Activated naive CD4-positive, alpha-beta T cell treated with anti-CD3 and anti-CD28 coated beads, Interleukin-2, amount 50 U/mL, for 72 hours (primary cell): Measurements from ENCODE around the gene CRBN. TPM values are rescaled to one million over a fixed set of nuclear protein-coding genes. Genes with fewer than 3 reads are reported as not detected.

Experiments used
- ATAC-seq, 2 donors: fragments of 150-1000 bp; cut with Tn5 transposase; 2 replicates each; pipeline ENCODE4 v1.10.0; 2021; ENCODE audit warnings: mild to moderate bottlenecking in 2 of 2, moderate library complexity in 2 of 2
- DNase-seq, 2 donors: peaks; one replicate each; pipeline ENCODE4 v3.0.0; 2021 to 2022; ENCODE audit warnings: low spot score in 2 of 2
- H3K27ac Mint-ChIP-seq, 2 donors: one replicate each; pipeline ENCODE4 v1.8.0; 2022; ENCODE audit warnings: mild to moderate bottlenecking in 2 of 2, mixed read lengths in 2 of 2
- H3K36me3 Mint-ChIP-seq, 2 donors: one replicate each; pipeline ENCODE4 v1.8.0; 2022; ENCODE audit warnings: mixed read lengths in 2 of 2
- H3K9me3 Mint-ChIP-seq, 2 donors: one replicate each; pipeline ENCODE4 v1.8.0; 2022; ENCODE audit warnings: mixed read lengths in 2 of 2
- total RNA-seq, 2 donors: library from RNA; stranded (reverse); gene quantifications; one replicate each; pipeline ENCODE4 v1.2.3, GENCODE V29; 2022

The CRBN gene
- total RNA-seq, 2 donors from 2014 or later, result 43.3 to 51.2 TPM

DNA sequence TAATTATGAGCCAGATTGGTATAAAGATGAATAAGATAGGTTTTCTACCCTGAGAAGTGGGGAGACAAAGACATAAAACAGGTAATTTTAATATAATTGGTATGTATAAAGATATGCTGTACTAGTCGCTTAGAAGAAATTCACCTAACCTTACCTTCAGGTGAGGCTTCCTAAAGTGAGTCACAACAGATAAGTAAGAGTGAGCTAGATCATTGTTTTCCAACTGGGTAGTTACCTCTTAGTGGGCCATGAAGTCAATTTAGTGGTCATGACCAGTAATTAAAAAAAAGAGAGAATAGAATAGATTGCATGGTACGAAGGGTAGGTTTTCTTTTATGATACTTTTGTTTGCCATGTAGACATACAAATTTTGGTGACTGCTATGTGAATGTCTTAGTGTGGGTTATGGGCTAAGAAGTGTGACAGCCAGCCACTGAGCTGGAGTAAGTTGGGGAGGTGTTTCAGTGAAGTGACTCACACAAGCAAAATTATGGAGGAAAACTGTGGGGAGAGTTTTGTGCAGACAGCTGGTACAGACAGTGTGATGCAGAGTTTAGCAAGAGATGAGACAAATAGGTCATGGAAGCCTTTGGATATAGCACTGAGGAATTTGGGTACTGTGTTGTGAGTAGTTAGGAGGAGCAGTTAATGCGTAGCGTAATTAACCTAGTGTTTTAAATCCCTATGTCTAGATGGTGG is 44.6 kb downstream of the CRBN start:
- ATAC-seq (peak; percentile 78 to 79), DNase-seq (no peak)
- peak overlapping the region; percentile 9 to 63 for H3K27ac Mint-ChIP-seq
- peaks cover 19 to 34% of the 10 kb centered on the region in 2 donors for H3K36me3 Mint-ChIP-seq
- no peaks in the 10 kb centered on the region for H3K9me3 Mint-ChIP-seq

DNA sequence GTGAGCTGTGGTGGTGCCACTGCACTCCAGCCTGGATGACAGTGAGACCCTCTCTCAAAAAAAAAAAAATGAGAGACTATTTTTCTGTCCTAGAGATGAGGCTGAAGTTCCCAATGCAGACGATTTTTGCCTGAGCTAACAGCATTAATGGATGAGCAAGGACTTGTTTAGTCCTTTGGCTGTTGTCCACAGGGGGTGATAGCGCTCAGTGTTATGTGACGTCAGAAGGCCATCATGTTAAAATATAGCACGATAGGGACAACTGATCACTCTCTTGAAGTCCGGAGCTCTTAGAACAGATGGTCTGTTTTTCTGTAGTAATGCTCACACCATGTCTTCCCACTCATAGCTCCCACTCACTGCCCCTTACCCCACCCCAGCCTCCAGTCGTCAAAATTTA is 46.0 kb downstream of the CRBN start:
- Mint-ChIP-seq H3K27ac (no peak overlapping the region), H3K9me3 (no peaks in the 10 kb centered on the region), H3K36me3 (peaks cover 12 to 34% of the 10 kb centered on the region in 2 donors)
- no peak for ATAC-seq
- DNase-seq, result no peak

DNA sequence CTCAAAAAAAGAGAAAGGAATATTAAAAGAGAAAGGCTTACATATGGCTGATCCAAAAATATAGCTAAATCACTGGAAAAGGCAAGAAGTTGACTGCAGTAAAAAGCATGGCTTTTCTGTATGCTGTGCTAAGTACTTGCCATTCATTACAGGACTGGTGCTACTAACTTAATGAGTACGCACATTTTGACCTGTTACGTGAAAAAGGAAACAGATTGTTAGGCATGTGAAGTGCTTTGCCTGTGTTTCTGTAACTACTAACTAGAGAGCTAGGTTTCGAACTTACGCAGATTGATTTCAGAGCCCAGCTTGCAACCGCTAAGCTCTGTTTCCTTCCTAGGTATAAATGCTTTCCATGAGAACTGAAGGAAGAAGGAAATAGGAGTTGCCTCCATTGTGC is 49.9 kb downstream of the CRBN start:
- Mint-ChIP-seq H3K9me3 (peaks cover 0 to 4% of the 10 kb centered on the region in 2 donors), H3K36me3 (peaks cover 29 to 41% of the 10 kb centered on the region in 2 donors), H3K27ac (peak overlapping the region; percentile 48 to 100)
- ATAC-seq (peak in 1 of 2 donors; percentile 24), DNase-seq (no peak)

DNA sequence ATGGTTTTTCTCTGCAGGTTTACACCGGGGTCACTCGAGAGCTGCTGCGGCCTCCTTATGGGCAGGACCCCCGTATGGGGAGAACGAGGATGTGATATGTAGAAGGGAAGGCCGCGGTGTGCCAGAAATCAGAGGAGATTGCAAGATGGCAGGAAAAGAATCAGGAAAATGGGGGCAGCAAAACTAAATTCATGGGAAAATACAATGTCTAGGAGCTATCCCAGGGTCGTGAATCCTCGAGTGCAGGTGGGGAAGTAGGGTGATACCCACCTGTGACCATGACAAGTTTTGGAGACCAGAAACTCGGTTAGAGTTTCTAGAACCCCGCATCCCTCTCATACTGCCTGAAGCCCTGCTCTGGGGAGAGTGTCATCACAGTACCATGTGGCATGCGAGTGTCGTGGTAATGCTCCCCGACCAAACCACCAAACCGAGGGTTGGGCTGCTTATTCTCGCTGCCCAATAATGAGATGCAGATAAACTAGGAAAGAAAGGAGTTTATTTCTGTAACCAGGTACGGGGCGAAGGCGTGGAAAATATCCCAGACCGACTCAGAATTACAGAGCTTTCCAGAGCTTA is 52.0 kb downstream of the CRBN start:
- H3K27ac Mint-ChIP-seq, result peak overlapping the region; percentile 99 to 100
- peaks cover 29 to 41% of the 10 kb centered on the region in 2 donors for H3K36me3 Mint-ChIP-seq
- peaks cover 0 to 4% of the 10 kb centered on the region in 2 donors for H3K9me3 Mint-ChIP-seq
- ATAC-seq (peak in 1 of 2 donors; percentile 50), DNase-seq (peak in 1 of 2 donors; percentile 14)

DNA sequence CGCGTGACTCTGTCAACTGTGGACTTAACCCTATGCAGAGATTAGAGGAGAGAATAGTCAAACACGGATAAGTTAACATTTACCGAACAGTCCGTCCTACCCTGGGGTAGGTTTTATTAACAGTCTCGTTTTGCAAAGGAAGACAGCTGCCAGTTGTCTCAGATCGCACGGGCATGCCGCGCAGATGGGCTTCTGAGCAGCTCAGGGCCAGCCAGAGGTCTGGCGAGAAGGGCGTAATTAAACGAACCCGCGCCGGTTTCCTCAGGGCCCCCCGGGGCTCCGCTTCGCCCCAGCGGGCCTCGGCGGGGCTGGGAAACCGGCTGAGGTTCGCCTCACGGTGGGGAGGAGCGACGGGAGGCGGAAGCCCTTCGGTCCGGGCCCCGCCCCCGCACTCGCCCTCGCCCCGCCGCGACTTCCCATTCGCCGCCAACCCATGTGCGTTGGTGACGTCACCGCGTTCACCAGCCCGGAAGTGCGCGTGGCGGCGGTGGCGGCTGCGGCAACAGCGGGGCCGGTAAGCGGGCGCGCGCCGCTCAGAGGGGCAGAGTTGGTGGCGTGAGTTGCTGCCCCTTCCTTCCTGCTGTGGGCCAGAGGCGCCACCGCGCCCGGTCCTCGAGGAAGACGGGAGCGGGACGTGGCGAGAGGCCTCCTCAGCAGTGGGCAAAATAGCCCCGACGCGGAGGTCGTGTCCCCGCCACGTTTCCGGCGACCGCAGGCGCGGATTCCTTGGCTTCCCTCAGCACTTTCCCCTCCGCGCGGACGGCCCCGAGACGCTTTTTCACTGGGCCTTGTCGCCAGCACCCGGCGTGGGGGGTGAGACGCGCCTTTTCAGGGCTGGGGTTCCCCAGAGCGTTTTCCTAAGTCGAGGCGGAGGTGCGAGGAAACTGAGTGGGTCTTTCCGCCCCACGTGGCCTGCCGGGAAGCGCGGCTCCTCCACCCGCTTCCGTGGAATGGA is 52.7 kb downstream of the CRBN start, which contains the start of gene TRNT1:
Gene TRNT1, plus strand, starts transcription at position 464 of the 955 bp plus-strand sequence. CDS start 2,101 bp downstream, outside the sequence.
- peaks cover 0 to 4% of the 10 kb centered on the region in 2 donors for H3K9me3 Mint-ChIP-seq
- peak within 1 kb of the TSS; percentile 99 to 100 for H3K27ac Mint-ChIP-seq
- ATAC-seq (peak; percentile 90 to 96), DNase-seq (peak; percentile 94)
- H3K36me3 Mint-ChIP-seq, result peaks cover 29 to 41% of the 10 kb centered on the region in 2 donors

DNA sequence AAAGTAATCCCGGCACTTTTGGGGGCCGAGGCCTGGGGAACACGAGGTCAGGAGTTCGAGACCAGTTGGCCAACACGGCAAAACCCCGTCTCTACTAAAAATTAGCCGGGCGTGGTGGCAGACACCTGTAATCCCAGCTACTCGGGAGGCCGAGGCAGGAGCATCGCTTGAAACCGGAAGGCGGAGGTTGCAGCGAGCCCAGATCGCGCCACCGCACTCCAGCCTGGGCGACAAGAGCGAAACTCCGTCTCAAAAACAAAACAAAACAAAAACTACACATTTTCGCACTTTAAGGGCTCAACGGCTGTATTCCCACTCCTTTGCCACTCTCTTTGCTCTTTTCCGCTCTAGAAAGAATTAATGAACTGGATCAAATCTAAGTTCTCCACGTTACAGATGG is 53.5 kb downstream of the CRBN start:
- Mint-ChIP-seq H3K27ac (peak overlapping the region; percentile 97 to 100), H3K9me3 (peaks cover 0 to 4% of the 10 kb centered on the region in 2 donors), H3K36me3 (peaks cover 29 to 41% of the 10 kb centered on the region in 2 donors)
- ATAC-seq (no peak), DNase-seq (no peak)

DNA sequence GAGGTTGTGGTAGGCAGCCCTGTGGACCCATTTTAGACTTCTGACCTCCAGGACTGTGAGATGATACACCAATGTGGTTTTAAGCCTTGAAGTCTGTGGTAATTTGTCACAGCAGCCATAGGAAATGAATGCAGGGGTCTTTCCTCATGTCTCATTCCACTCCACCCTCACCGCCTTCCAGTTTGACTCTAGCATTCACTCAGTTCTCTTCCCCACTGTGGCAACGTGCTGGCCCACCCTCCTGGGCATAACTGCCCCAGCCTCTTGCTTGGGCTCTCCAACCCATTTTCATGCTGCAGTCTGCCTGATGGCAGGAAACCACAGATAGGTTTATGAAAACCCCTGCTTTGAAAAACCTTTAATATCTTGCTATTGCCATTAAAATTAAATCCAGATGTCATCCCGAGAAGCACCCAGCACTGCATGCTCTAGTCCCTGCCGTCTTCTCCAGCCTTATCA is 60.1 kb downstream of the CRBN start:
- no peaks in the 10 kb centered on the region for H3K36me3 Mint-ChIP-seq
- DNase-seq (no peak), ATAC-seq (peak; percentile 76 to 87)
- H3K9me3 Mint-ChIP-seq, result no peaks in the 10 kb centered on the region
- peak overlapping the region in 1 of 2 donors; percentile 3 for H3K27ac Mint-ChIP-seq

DNA sequence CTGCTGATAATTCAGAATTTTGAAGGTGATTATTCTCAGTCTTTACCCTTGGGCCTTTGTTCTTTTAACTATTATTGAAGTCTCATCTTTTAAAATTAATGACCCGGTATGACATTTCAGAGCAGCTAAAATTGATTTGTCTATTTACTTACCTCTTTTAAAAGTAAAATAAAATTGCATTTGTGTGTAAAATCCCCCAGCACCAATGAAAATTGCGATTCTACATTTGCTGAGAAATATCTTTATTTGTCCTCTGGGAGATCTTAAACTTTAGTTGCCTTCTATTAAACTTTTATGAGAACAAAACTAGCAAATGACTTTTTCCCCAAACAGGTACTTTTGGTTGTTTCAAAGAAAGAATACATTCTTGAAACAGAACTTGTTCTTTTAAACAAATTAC is 61.8 kb downstream of the CRBN start:
- no peak for DNase-seq
- Mint-ChIP-seq H3K9me3 (no peaks in the 10 kb centered on the region), H3K27ac (no peak overlapping the region), H3K36me3 (no peaks in the 10 kb centered on the region)
- no peak for ATAC-seq

DNA sequence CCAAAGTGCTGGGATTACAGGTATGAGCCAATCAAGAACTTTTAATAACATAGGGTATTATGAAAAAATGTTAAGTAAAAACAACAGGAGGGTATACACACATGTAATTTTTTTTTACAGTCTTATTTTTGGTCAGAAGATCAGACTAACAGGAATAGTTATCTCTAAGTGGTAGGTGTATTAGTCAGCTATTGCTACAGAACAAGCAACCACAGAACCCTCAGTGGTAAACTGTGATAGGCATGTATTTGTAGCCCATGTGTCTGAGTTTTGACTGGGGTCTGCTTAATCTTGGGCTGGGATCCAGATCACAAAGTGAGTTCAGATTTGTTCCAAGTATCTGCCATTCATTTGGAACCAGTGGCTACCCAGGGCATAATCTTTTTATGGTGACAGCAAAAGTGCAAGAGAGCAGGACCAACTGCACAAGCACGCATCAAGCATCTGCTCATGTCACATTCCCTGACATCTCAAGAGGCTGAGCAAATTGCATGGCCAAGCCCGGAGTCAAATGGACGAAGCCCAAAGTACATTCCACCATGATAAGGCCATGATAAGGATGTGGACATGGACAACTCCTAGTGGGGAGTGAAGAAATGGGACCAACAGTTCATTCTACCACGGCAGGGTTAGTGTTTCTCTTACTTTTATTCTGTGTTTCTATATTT is 66.3 kb downstream of the CRBN start:
- no peak for ATAC-seq
- no peak for DNase-seq
- Mint-ChIP-seq H3K36me3 (no peaks in the 10 kb centered on the region), H3K9me3 (no peaks in the 10 kb centered on the region), H3K27ac (no peak overlapping the region)

DNA sequence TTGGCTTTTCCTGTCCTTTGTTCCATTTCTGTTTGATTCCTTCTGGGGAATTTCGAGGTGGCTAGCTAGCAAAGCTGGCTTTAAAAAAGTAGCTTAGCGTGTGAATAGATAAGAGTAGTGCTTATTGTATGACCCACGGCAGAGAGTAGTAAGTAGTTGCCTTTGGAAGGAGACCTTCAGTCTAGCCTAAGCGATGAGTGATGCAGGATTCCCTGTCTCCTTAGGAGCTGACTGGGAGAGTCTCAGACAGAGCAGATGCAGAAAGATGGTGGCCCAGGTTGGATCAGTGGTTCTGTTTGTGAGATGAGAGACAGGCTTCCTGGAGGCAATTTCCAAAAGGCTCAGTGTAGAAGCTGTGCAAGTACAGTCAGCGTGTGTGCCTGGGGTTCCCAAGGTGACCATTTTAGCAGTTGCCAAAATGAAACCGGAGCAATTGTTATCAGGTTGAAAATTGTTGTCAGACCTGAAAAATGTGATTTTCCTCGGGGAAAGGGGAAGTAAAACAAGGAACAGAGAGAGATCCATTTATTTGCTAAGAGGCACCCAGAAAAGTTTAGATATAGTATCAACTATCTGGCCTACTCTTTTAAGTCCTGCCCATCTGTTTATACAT is 68.6 kb downstream of the CRBN start:
- ATAC-seq, result no peak
- DNase-seq, result no peak
- no peaks in the 10 kb centered on the region for H3K36me3 Mint-ChIP-seq
- H3K27ac Mint-ChIP-seq, result peak overlapping the region; percentile 1 to 48
- H3K9me3 Mint-ChIP-seq, result no peaks in the 10 kb centered on the region

DNA sequence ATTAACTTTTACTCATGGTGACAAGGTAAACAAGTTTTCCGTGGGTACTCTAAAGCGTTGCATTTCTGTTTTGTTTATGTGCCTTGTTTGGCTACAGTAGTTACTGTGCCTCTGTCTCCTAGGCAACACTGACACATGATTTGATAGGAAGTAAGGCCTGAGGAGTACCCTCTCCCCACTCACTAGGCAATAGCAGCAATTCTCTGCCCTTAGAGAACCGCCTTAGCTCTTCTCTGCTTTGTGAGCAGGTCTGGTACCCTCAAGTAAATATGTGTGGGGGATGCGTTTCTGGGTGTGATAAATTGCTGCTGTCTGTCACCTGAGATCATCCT is 69.2 kb downstream of the CRBN start, which contains the start of gene IL5RA:
Gene IL5RA, minus strand, starts transcription at position 76 of the 332 bp plus-strand sequence. CDS start 5,390 bp downstream, outside the sequence.
- H3K36me3 Mint-ChIP-seq, result no peaks in the 10 kb centered on the region
- no peaks in the 10 kb centered on the region for H3K9me3 Mint-ChIP-seq
- peak within 1 kb of the TSS; percentile 1 to 48 for H3K27ac Mint-ChIP-seq
- no peak for DNase-seq
- ATAC-seq, result peak; percentile 24 to 64

DNA sequence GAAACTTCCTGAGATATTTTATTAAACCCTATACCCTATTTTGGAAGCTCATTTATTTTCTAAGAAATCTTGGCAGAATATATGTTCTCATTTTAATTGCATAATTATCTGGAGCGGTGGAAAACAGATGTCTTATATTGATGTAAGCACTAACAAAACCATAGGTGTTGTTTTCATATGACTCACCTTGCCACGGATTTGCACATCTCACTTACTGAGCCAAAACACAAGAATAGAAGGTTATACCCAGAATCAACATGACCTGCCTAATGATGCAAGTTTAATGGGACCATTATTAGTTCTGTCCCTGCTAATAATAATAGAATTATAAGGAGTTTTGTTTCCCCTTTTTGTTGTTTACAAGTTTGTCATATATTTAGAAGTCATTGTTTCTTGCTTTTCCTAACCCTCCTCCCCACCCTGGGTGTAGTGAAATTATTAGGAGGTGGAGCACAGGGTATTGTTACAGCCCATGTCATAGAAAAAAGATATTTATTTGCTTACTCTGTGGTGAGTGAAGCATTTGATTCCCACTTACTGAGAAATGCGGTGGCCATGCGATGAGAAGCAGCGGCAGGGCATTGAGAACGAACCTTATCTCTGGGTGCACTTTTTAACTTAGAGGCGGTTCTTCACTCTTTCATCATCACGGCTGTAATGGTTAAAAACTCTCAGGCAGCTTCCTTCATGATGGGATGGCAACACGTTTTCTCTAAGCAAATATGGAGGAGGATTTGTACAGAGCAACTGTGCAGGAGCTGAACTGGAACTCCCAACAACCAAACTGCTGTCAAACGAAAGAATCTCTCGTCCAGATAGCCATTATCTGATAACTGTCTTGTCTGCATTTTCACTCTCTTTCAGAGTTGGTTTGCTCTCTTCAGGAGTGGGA is 69.8 kb downstream of the CRBN start:
- Mint-ChIP-seq H3K27ac (peak overlapping the region in 1 of 2 donors; percentile 1), H3K9me3 (no peaks in the 10 kb centered on the region), H3K36me3 (no peaks in the 10 kb centered on the region)
- no peak for DNase-seq
- ATAC-seq, result peak in 1 of 2 donors; percentile 77

DNA sequence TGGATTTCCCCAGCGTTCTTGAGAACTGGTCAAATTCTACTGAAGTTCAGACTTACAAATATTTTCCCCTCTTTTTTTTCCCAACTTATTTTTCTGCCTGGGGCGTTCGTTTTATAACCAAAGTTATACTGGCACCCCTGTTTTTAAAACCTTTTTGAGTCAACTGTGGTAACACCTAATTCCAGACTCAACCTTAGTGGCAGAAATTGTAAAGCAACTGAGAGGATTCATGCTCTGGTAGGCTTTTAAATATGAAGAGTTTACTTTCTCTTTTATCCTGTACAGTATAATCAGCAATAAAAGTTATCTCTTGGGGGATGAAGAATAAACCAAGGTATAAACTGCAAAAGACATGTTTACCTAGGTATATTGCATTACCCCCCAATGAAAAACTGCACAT is 71.6 kb downstream of the CRBN start:
- Mint-ChIP-seq H3K36me3 (no peaks in the 10 kb centered on the region), H3K27ac (no peak overlapping the region), H3K9me3 (no peaks in the 10 kb centered on the region)
- ATAC-seq (no peak), DNase-seq (no peak)

DNA sequence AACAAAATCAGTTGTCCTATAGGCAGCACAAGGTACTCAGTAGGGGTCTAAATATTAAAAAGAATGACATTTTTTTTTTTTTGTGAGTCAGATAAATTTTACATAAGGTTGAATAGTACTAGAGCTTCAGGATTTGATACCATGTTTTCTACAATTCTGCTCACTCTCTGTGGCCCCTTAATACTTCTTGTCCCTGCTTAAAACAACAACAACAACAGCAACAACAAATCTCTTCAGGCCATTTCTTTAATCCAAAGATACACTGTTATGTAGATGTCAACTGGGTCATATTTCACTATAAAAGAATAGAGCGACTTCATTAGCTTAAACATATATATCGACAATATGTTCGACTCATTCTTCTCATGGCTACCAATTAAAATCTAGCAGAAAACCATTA is 72.3 kb downstream of the CRBN start:
- Mint-ChIP-seq H3K36me3 (no peaks in the 10 kb centered on the region), H3K9me3 (no peaks in the 10 kb centered on the region), H3K27ac (no peak overlapping the region)
- DNase-seq, result no peak
- no peak for ATAC-seq

DNA sequence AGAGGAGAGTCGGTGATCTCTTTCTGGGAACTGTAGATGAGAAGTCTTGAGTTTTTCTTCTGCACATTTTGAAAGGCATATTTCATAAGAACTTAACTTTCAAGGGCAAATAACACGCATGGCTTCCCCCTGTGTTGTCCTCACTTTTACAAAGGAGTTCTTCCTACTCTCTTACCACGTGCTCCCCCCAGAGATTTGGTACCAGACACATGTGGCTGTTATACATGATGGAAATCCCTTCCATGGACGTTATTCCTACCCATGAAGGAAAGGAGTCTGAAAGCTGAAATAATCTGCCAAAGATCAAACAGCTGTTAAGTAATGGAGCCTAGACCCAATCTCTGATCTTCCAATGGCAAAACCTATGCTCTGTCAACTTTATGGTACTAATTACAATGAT is 73.7 kb downstream of the CRBN start:
- DNase-seq, result no peak
- no peaks in the 10 kb centered on the region for H3K9me3 Mint-ChIP-seq
- ATAC-seq, result no peak
- no peaks in the 10 kb centered on the region for H3K36me3 Mint-ChIP-seq
- no peak overlapping the region for H3K27ac Mint-ChIP-seq
